H9 (cell line): Measurements from ENCODE around the gene CADM4. TPM values are rescaled to one million over a fixed set of nuclear protein-coding genes. Genes with fewer than 3 reads are reported as not detected.

Experiments
- DNase-seq: peaks from one replicate; pipeline ENCODE4 v3.0.0-alpha.2; 2017
- H2AFZ ChIP-seq: one replicate; pipeline ENCODE4 v1.6.1; 2013; ENCODE audit warnings: mild to moderate bottlenecking, low read length, control low read depth, moderate library complexity
- H2AK5ac ChIP-seq: 2 replicates; pipeline ENCODE4 v1.6.1; 2013; ENCODE audit warnings: low read length, control low read depth, mixed read lengths; ENCODE audit not compliant: insufficient read length
- H2BK120ac ChIP-seq: one replicate; pipeline ENCODE4 v1.6.1; 2013; ENCODE audit warnings: low read depth, mild to moderate bottlenecking, low read length, control low read depth, inconsistent platforms; ENCODE audit not compliant: poor library complexity, severe bottlenecking
- H2BK12ac ChIP-seq: 2 replicates; pipeline ENCODE4 v1.6.1; 2013; ENCODE audit warnings: low read length, control low read depth, mixed read lengths, low read depth; ENCODE audit not compliant: insufficient read length
- H2BK15ac ChIP-seq: 2 replicates; pipeline ENCODE4 v1.6.1; 2013; ENCODE audit warnings: low read depth, low read length, control low read depth
- H2BK20ac ChIP-seq: one replicate; pipeline ENCODE4 v1.6.1; 2013; ENCODE audit warnings: low read depth, mild to moderate bottlenecking, low read length, control low read depth, inconsistent platforms; ENCODE audit not compliant: poor library complexity, severe bottlenecking
- H2BK5ac ChIP-seq: 2 replicates; pipeline ENCODE4 v1.6.1; 2013; ENCODE audit warnings: low read length, control low read depth, mixed read lengths; ENCODE audit not compliant: insufficient read length
- H3K14ac ChIP-seq: 2 replicates; pipeline ENCODE4 v1.6.1; 2013; ENCODE audit warnings: low read length, control low read depth; ENCODE audit not compliant: insufficient read depth
- H3K18ac ChIP-seq: 2 replicates; pipeline ENCODE4 v1.6.1; 2013; ENCODE audit warnings: low read depth, mild to moderate bottlenecking, mixed read lengths, low read length, control low read depth; ENCODE audit not compliant: insufficient read length
- H3K23ac ChIP-seq: 2 replicates; pipeline ENCODE4 v1.6.1; 2013; ENCODE audit warnings: low read length, control low read depth, mixed read lengths, low read depth; ENCODE audit not compliant: insufficient read length
- H3K23me2 ChIP-seq: 2 replicates; pipeline ENCODE4 v1.6.1; 2013; ENCODE audit warnings: low read depth, mild to moderate bottlenecking, mixed read lengths, low read length, control low read depth; ENCODE audit not compliant: insufficient read length, poor library complexity, severe bottlenecking
- H3K27ac ChIP-seq: 2 replicates; pipeline ENCODE4 v1.5.1; 2013; ENCODE audit warnings: low read length, control low read depth, mixed read lengths, low read depth; ENCODE audit not compliant: insufficient read length
- H3K27me3 ChIP-seq: 2 replicates; pipeline ENCODE4 v1.6.1; 2013; ENCODE audit warnings: low read length, control low read depth, inconsistent platforms; ENCODE audit not compliant: insufficient read depth
- H3K4ac ChIP-seq: 2 replicates; pipeline ENCODE4 v1.6.1; 2013; ENCODE audit warnings: low read depth, mild to moderate bottlenecking, control low read depth, inconsistent platforms, low read length, moderate library complexity
- H3K4me1 ChIP-seq: 2 replicates; pipeline ENCODE4 v1.6.1; 2013; ENCODE audit warnings: low read length, control low read depth, inconsistent platforms; ENCODE audit not compliant: insufficient read depth
- H3K4me2 ChIP-seq: 2 replicates; pipeline ENCODE4 v1.6.1; 2013; ENCODE audit warnings: low read length, control low read depth, mixed read lengths; ENCODE audit not compliant: insufficient read length, insufficient read depth
- H3K56ac ChIP-seq: 2 replicates; pipeline ENCODE4 v1.6.1; 2013; ENCODE audit warnings: low read depth, mild to moderate bottlenecking, mixed read lengths, low read length, control low read depth; ENCODE audit not compliant: insufficient read length
- H3K79me1 ChIP-seq: 2 replicates; pipeline ENCODE4 v1.6.1; 2013; ENCODE audit warnings: low read depth, mild to moderate bottlenecking, moderate library complexity, low read length, control low read depth, inconsistent platforms; ENCODE audit not compliant: insufficient read depth, poor library complexity, severe bottlenecking
- H3K79me2 ChIP-seq: 2 replicates; pipeline ENCODE4 v1.6.1; 2013; ENCODE audit warnings: low read length, control low read depth, inconsistent platforms; ENCODE audit not compliant: insufficient read depth
- H3K9ac ChIP-seq: 2 replicates; pipeline ENCODE4 v1.6.1; 2013; ENCODE audit warnings: low read length, control low read depth, mixed read lengths; ENCODE audit not compliant: insufficient read length; ENCODE audit errors: extremely low read depth
- H3K9me3 ChIP-seq: one replicate; pipeline ENCODE4 v1.6.1; 2013; ENCODE audit warnings: low read depth, low read length, inconsistent platforms; ENCODE audit not compliant: control insufficient read depth
- H3T11ph ChIP-seq: one replicate; pipeline ENCODE4 v1.6.1; 2013; ENCODE audit warnings: mild to moderate bottlenecking, low read length, control low read depth, inconsistent platforms
- H4K20me1 ChIP-seq: one replicate; pipeline ENCODE4 v1.6.1; 2013; ENCODE audit not compliant: control insufficient read depth, insufficient read length, insufficient read depth
- H4K5ac ChIP-seq: 2 replicates; pipeline ENCODE4 v1.6.1; 2013; ENCODE audit warnings: low read depth, mild to moderate bottlenecking, mixed read lengths, low read length, control low read depth; ENCODE audit not compliant: insufficient read length
- H4K8ac ChIP-seq: replicated peaks from 2 replicates; pipeline ENCODE4 v1.6.1; 2013; ENCODE audit warnings: low read length, control low read depth, mixed read lengths, low read depth; ENCODE audit not compliant: insufficient read length
- H4K91ac ChIP-seq: 2 replicates; pipeline ENCODE4 v1.6.1; 2013; ENCODE audit warnings: low read depth, mild to moderate bottlenecking, moderate library complexity, mixed read lengths, low read length, control low read depth; ENCODE audit not compliant: insufficient read length
- H3K27ac Mint-ChIP-seq, 3 experiments: 2 replicates in 2 of 3; 3 replicates in 1 of 3; pipeline ENCODE4 v1.8.0; 2020 to 2021; ENCODE audit warnings: mixed read lengths in 3 of 3, mild to moderate bottlenecking in 1 of 3, moderate library complexity in 1 of 3
- H3K27me3 Mint-ChIP-seq: 2 replicates; pipeline ENCODE4 v1.8.0; 2021; ENCODE audit warnings: low read depth, mild to moderate bottlenecking, moderate library complexity, mixed read lengths
- H3K36me3 Mint-ChIP-seq, 3 experiments: 2 replicates in 2 of 3; 3 replicates in 1 of 3; pipeline ENCODE4 v1.8.0; 2020 to 2021; ENCODE audit warnings: low read depth in 3 of 3, mixed read lengths in 3 of 3; ENCODE audit not compliant: insufficient read depth in 1 of 3
- H3K4me1 Mint-ChIP-seq, 2 experiments: 2 replicates each; pipeline ENCODE4 v1.8.0; 2020; ENCODE audit warnings: mixed read lengths in 2 of 2
- H3K4me3 Mint-ChIP-seq, 2 experiments: 2 replicates in 1 of 2; 3 replicates in 1 of 2; pipeline ENCODE4 v1.8.0; 2020 to 2021; ENCODE audit warnings: mild to moderate bottlenecking in 2 of 2, mixed read lengths in 2 of 2, moderate library complexity in 1 of 2
- H3K9me3 Mint-ChIP-seq, 2 experiments: 2 replicates in 1 of 2; 3 replicates in 1 of 2; pipeline ENCODE4 v1.8.0; 2020; ENCODE audit warnings: mild to moderate bottlenecking in 2 of 2, mixed read lengths in 2 of 2, moderate library complexity in 1 of 2
- CTCF ChIP-seq: fragments of 200-600 bp; sonication (generic); conservative IDR thresholded peaks from 3 replicates; pipeline ENCODE4 v1.8.0; 2021; ENCODE audit warnings: antibody characterized with exemption, mild to moderate bottlenecking
- WGBS: extraction: QIAGEN DNeasy Blood & Tissue Kit; methylation state at CpG from one replicate; pipeline ENCODE4 v1.1.7; 2013; ENCODE audit warnings: missing lambda C conversion rate, low lambda C conversion rate, mixed read lengths; ENCODE audit not compliant: insufficient read length; ENCODE audit errors: extremely low coverage; 5-methylcytosine and 5-hydroxymethylcytosine counted together
- total RNA-seq: library from RNA; stranded (reverse); gene quantifications from 2 replicates; pipeline ENCODE4 v1.2.1, GENCODE V29; 2021

Gene CADM4
- total RNA-seq, 1 experiment from 2014 or later: 10.2 TPM

GRCh38 chr19:43660301-43660970, 20.8 kb upstream of the CADM4 start:
- H4K5ac ChIP-seq: no peak overlapping the region
- no peak overlapping the region for H2BK120ac ChIP-seq
- H3K27me3 Mint-ChIP-seq: no peaks in the 10 kb centered on the region
- H3K4me1 Mint-ChIP-seq: no peaks in the 10 kb centered on the region
- H3T11ph ChIP-seq: no peak overlapping the region
- no peak for DNase-seq
- no peak overlapping the region for H3K4me3 Mint-ChIP-seq
- no peaks in the 10 kb centered on the region for H3K23me2 ChIP-seq
- H2AK5ac ChIP-seq: no peak overlapping the region
- H3K23ac ChIP-seq: no peak overlapping the region
- no peak overlapping the region for H3K9ac ChIP-seq
- H4K20me1 ChIP-seq: no peaks in the 10 kb centered on the region
- no peaks in the 10 kb centered on the region for H3K79me1 ChIP-seq
- no peak overlapping the region for H3K27ac Mint-ChIP-seq
- no peak overlapping the region for H3K27ac ChIP-seq
- H3K27me3 ChIP-seq: no peaks in the 10 kb centered on the region
- H3K56ac ChIP-seq: no peak overlapping the region
- H3K14ac ChIP-seq: no peak overlapping the region
- no peaks in the 10 kb centered on the region for H3K9me3 Mint-ChIP-seq
- H2BK5ac ChIP-seq: no peak overlapping the region
- H2BK20ac ChIP-seq: no peak overlapping the region
- no peak overlapping the region for H3K18ac ChIP-seq
- no peaks in the 10 kb centered on the region for H3K4me1 ChIP-seq
- H3K9me3 ChIP-seq: no peaks in the 10 kb centered on the region
- no peaks in the 10 kb centered on the region for H3K79me2 ChIP-seq
- H3K4me2 ChIP-seq: no peak overlapping the region
- H4K91ac ChIP-seq: no peak overlapping the region
- H4K8ac ChIP-seq: no peak overlapping the region
- TF ChIP-seq CTCF: no peak
- no peak overlapping the region for H2AFZ ChIP-seq
- H2BK15ac ChIP-seq: no peak overlapping the region
- peaks cover 52 to 69% (median 53%) of the 10 kb centered on the region in 3 experiments for H3K36me3 Mint-ChIP-seq
- WGBS: no CpG with 5 or more reads among the region's 7 CpGs
- no peak overlapping the region for H2BK12ac ChIP-seq
- H3K4ac ChIP-seq: no peak overlapping the region
